Activated effector memory CD4-positive, alpha-beta T cell treated with Interleukin-2 at 50 U/mL for 16 hours (primary cell): ENCODE results near the gene SARS2.
"Not testable (repeated sequence)": the region's sequence is repeated elsewhere in the genome, so short reads cannot be mapped to it uniquely, and the experiment has no call there.

Experiments
- DNase-seq: peaks from one replicate; pipeline ENCODE4 v3.0.0-alpha.2; 2020

SARS2 gene, protein sequence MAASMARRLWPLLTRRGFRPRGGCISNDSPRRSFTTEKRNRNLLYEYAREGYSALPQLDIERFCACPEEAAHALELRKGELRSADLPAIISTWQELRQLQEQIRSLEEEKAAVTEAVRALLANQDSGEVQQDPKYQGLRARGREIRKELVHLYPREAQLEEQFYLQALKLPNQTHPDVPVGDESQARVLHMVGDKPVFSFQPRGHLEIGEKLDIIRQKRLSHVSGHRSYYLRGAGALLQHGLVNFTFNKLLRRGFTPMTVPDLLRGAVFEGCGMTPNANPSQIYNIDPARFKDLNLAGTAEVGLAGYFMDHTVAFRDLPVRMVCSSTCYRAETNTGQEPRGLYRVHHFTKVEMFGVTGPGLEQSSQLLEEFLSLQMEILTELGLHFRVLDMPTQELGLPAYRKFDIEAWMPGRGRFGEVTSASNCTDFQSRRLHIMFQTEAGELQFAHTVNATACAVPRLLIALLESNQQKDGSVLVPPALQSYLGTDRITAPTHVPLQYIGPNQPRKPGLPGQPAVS

DNA sequence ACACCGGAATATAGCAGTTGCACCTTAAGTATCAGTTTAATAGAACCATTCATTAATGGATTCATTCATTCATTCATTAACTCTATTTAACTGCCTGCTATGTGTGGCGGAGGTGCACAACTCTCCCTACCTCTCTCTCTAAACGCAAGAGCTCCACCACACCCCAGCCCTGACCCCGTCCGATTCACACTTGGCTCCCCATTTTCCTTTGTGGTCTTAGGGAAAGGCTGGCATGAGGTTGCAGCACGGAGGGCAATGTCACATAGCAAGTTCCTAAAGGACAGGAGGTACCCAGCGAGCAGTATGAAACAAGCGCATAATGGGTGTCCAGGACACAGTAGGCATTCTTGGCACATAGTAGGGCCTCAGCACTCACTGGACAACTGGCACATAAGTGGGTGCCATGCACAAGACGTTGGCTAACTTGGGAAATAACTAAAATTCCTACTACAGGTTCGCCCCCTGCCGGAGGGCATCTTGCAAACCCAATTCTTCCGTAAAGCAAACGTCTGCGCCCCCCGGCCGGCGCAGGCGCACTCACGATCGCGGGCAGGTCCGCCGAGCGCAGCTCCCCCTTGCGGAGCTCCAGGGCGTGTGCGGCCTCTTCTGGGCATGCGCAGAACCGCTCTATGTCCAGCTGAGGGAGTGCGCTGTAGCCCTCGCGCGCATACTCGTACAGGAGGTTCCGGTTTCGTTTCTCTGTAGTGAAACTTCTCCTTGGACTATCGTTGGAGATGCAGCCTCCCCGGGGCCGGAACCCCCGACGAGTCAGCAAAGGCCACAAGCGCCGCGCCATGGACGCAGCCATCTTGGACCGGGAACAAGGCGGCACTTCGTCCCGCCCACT lies at the start of gene SARS2:
Gene SARS2 (minus strand): TSS at position 835 of the 847 bp plus-strand sequence. CDS start 27 bp downstream, at position 808.
- peak; percentile 88 for DNase-seq

DNA sequence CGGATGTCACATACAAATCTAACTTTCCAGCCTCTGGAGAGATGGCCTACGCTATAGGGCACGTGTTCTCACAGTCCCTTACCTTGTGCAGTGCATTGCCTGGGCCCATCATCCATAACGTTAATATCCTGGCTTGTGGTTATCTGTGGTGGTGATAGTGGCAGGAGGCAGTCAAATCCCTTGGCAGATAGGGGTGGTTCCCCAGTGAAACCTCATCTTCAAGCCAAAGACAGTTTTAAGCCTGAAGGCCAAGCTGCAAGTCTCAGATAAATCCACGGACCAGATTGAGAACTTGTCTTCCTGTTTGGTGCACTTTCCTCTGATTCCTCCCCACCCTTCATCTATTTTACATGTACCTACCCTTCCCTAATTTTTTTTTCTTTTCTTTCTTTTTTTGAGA lies 49.2 kb upstream of the SARS2 start:
- no peak for DNase-seq

DNA sequence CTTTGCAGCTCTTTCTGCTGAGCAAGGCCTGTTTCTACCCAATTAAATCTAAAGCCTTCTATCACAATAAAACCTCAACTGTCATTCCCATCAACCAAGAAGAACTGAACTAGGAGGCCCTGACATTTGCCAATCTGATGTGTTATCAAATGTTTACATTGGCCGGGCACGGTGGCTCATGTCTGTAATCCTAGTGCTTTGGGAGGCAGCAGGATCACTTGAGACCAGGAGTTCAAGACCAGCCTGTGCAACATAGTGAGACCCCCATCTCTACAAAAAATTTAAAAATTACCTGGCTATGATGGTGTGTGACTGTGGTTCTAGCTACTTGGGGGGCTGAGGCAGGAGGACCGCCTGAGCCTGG lies 47.7 kb upstream of the SARS2 start:
- DNase-seq = no peak

DNA sequence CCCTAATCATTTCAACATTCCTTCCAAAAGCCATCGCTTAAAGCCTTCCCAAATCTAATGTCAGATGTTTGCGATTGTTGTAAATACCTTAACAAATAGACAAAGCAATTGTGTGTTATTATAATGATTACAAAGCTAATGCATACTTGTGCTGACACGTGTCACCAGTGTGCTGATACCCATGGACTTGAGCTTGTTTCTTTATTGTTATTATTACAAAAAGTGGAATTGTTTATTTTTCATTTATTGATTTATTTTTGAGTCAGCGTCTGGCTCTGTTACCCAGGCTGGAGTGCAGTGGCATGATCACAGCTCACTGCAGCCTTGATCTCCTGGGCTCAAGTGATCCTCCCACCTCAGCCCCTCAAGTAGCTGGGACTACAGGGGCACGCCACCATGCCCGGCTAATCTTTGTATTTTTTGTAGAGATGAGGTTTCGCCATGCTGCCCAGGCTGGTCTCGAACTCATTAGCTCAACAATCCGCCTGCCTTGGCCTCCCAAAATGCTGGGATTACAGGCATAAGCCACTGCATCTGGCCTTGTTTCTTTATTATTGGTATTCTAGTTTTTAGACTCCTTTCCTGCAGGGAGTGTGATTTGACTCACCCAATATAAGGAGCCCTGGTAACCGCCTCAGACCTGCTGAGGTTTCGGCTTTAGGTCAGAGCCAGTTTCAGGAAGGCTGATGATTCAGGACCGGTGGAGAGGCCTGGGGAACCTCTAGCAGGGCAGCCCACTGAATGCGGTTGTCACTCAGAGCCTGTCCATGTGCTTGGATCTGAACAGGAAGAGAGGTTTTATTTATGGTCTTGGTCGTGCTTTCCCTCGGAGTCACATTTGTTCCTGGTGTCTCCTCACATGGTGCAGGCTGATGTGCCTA lies 47.1 kb upstream of the SARS2 start:
- DNase-seq = no peak

DNA sequence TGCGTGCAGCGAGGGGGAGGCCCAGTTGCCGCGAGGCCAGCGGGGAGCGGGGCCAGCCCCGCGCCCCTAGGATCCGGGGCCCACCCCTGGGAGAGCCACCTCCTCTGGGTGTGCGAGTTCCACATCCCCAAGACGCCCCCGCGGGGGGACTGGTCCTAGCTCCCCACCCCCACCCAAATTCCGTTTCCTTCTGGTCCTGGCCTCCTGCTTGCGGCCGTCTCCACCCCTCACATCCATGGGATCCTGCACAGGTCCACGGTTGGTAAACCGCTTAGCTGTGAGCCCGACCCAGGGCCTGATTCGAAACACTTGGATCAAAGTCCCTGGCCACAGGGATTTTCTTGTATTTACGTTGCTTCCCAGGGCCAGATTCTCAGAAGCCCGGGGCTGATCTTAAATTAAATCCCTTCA lies 45.3 kb upstream of the SARS2 start:
- DNase-seq = no peak

DNA sequence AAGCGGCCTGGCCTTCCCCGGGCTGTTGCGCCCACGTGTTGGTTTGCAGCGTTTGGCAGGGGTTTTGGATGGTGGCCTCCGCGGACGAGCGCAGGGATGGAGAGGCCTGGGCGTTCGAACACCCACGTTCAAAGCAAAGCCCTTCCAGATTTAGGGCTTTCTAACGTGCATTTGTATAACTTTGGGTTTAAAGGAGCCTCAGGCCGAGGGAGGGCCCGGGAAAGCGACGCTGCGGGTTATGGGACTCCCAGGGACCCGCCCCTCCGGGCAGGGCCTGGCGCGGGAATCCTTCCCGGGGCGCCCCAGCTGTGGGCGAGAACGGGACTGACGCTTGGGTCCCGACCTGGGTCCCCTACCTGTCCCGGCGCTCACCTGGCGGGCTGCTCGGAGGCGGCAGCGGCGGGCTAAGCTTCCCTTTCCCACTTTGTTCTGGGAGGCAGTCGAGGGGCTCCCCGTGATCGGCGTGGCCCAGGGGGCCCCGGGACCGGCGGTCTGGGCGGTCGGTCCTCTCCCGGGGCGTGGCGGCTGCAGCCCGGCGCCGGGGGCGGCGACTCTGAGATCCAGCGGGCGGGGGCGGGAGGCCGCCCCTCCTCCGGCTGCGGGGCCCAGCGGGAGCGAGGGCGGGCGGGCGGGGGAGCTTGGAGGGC lies 44.8 kb upstream of the SARS2 start, which contains the start of gene FBXO17:
Gene FBXO17 (minus strand): TSS at position 529 of the 647 bp plus-strand sequence. CDS start 25,423 bp downstream, outside the sequence.
- no peak for DNase-seq

DNA sequence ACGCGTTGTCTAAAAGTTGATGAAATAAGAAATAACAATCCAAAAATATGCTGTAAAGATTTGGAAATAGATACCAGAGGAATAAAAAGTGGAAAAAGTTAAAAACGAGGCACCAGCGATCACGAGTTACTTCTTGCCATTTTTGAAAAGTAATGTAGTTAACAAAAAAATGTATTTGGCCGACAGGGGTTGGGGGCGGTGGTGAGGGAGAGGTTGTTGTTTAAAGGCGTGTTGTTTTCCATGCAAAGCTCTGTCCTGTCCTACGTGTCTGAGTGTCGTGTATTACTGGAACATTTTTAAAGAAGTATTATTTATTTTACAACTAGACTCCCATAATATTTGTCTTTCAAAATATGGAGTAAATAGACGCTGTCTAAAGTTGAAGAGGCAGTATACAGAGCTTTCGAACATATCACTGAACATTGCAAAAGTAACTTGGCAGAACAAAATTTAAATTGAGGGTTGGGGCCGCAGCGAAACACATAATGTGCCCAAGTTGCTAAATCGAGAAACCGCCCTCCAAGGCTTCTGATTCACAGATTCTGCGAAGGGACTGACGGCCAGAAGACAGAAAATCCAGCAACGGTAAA lies 44.2 kb upstream of the SARS2 start:
- no peak for DNase-seq

DNA sequence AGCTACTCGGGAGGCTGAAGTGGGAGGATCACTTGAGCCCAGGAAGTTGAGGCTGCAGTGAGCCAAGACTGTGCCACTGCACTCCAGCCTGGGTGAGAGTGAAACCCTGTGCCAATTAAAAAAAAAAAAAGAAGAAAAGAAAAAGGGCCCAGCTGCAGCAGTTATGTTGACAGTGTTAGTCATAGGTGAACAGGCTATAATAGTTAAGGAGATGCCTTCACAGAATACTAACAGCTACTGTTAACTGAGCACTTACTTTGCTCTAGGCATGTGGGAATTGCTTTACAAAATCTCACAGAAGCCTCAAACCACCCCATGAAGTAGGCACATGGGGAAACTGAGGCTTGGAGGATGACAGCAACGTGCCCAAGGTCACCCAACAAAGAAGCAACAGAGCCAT lies 41.1 kb upstream of the SARS2 start:
- DNase-seq = no peak

DNA sequence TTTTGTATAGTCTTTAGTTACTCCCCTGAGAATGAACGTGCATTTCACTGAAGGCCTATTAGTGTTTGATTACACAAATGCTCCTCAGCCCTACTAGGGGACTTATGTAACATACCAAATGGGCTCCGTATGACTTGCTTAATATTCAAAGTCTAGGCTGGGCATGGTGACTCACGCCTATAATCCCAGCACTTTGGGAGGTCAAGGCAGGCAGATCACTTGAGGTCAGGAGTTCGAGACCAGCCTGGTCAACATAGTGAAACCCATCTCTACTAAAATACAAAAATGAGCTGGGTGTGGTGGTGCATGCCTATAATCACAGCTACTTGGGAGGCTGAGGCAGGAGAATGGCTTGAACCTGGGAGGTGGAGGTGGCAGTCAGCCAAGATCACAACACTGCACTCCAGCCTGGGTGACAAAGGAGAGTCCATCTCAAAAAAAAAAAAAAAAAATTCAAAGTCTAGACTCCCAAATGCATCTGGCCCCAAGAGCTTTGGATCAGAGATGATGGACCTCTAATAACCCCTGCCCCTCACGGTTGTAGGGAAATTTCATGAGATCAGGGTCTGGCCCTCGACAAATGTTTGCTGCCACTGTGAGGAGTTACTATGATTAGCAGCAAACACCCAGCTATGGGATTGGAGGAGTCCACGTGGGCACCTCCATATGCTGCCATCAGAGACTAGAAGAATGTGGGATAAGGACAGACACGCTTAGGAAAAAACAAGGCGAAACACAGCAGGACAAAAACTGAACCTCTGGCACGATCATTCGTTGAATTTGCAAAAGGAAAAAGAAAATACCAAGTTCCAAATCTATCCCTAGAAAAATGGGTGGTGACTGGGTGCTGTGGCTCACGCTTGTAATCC lies 40.3 kb upstream of the SARS2 start:
- no peak for DNase-seq

DNA sequence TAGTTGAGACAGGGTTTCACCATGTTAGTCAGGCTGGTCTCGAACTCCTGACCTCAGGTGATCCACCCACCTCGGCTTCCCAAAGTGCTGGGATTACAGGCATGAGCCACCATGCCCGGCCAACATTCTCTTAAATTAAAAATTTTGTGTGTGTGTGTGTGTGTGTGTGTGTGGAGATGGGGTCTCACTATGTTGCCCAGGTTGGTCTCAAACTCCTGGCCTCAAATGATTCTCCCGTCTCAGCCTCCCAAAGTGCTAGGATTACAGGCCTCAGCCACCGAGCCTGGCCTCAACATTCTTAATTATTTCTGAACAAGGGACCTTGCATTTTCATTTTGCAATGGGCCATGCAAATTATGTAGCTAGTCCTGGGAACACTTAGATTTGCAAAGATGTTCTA lies 35.6 kb upstream of the SARS2 start:
- not testable (repeated sequence) for DNase-seq

DNA sequence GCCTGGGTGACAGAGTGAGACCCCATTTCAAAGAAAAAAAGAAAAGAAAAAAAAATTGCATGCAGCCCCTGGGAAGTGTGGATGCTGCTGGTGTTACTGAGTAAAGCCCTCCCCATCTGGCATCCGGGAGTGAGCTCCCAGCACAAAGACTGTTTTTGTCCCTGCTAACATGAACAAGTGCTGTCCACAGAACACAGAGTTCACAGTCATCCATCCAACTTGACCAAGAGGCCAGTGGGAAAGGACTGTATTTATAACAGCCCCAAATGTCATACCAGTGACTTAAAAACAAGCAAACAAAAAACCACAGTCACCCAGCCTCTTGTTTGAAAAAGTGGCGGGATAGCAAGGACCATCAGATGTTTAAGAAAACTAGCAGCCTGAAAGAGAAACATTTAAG lies 34.2 kb upstream of the SARS2 start:
- DNase-seq = no peak

DNA sequence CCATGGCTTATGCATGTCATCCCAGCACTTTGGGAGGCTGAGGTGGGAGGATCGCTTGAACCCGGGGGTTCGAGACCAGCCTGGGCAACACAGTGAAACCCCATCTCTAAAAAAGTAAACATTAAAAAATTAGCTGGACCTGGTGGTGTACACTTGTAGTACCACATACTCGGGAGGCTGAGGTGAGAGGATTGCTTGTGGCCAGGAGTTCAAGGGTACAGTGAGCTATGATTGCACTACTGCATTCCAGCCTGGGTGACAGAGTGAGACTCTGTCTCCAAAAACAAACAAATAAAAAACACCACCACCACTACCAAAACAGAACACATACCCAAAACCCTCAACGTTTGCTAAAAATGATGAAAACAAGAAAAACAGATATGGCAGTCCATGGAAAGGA lies 29.1 kb upstream of the SARS2 start:
- no peak for DNase-seq

DNA sequence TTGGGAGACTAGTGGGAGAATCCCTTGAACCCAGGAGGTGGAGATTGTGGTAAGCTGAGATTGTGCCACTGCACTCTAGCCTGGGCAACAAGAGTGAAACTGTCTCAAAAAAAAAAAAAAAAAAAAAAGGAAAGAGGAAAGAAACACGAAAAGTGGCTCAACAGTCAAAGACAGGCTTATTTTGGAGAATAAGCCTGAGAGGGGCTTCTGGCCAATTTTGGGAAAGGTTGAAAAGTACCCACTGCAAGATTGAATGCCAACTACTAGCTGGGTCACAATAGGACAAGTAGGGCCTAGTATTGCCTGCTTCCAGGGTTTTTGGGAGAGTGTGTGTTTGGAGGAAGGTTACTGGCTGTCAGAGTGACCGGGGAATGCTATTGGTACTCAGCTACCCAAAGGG lies 27.7 kb upstream of the SARS2 start:
- no peak for DNase-seq

DNA sequence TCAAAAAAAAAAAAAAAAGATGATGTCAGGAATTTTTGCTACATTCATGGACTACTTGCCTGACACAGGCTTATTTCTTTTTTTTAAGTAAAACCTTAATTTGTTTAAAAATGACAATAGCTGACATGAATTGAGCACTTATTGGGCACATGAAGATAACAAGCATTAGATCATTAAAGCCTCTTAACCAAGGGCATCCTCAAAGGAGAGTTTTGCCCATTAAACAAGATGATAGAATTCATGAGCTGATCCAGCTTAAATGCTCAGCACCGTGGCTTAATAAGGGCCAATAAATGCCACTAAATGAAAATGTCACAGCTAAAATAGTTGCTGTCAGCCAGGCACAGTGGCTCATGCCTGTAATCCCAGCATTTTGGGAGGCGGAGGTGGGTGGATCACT lies 25.7 kb upstream of the SARS2 start:
- no peak for DNase-seq

DNA sequence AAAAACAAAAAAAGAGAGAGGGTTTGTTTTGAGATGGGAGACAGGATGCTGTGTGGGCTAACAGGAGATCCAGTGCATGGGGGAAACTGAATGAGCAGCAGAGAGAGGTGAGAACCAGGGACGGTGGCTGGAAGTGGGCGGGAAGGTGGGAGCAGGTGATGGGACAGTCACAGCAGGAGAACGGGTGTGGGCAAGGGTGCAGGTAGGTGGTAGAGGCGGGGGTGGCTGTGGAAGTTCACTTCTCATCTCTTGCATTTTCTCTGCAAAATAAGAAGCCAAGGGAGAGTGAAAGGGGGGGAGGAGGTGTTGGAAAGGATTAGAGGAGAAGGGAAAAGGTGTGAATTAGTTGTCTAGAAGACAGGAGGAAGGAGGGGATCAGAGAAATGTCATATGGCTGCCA lies 23.1 kb upstream of the SARS2 start:
- no peak for DNase-seq

DNA sequence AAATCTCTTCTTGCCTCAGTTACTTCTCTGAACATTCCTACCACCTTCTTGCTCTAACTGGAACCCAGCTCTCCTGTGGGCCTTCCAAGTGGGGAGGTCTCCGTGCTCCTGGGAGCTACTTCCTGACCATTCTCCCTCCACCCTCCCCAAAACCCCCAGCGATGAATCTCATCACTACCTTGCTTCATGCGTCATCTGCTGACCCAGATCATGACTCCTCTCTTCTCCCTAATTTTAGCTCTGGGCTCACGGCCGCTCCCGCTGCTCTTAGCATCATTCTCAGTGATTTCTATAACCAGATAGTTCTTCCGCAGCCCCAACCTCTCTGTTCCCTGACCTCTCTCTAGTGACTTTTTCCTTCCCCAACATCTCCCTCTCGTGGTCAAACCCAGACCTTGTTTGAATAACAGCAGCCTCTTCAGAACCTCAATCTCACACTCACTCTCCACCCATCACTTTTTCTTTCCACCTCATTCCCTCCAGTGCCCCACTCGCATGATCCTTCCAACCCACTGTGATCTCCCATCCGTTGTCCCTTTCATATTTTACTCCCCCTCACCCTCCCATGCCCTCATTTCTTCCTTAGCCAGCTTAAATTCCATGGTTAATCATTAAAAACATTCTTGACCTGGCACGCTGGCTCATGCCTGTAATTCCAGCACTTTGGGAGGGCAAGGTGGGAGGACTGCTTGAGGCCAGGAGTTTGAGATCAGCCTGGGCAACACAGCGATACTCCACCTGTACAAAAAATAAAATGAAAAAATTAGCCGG lies 22.0 kb upstream of the SARS2 start:
- no peak for DNase-seq

DNA sequence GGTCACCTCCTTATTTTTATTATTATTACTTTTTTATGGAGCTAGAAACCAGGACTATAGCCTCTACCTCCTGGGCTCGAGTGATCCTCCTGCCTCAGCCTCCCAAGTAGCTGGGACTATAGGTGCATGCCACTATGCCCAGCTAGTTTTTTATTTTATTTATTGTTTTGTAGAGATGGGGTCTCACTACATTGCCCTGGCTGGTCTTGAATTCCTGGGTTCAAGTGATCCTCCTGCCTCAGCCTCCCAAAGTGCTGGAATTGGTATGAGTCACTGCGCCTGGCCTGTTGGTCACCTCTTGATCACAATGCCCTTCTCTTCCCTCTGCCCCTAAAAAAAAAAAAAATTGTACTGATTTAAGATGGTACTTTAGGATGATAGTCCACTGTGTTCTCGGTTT lies 20.6 kb upstream of the SARS2 start:
- DNase-seq = no peak

DNA sequence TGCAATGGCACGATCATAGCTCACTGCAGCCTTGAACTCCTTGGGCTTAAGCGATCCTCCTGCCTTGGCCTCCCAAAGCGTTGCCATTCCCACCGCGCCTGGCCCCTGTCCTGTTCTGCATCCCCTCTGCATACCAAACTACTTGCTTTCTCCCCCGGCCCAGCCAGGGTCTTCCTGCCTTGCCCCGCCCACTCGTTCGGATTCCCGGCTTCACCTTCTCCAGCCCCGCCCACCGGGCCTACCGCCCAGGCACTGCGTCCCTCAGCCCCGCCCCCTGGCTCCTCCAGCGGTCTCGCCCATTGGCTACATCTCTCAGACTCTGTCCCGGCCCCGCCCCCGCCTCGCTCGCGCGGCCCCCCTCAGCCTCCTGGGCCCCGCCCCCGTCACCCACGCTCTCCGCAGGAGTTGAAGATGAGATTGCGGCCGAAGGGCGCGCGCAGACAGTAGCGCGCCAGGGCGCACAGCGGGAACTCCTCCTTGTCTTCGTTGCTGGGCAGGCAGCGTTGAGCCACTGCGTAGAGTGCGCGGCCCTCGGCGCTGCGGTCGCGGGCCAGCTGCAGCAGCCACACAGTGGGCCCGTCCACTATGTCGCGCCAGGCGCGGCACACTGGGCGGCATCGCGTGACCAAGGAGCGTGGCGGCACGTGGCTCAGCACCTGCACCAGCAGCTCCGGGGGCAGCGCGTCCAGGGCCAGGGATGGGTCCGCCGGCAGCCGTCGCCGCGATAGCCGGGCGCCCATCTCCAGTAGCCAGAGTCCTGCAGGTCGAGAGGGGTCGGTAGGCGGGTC lies 19.2 kb upstream of the SARS2 start:
- DNase-seq = peak; percentile 65
